Measurements from ENCODE around the gene TTC34.

DNA sequence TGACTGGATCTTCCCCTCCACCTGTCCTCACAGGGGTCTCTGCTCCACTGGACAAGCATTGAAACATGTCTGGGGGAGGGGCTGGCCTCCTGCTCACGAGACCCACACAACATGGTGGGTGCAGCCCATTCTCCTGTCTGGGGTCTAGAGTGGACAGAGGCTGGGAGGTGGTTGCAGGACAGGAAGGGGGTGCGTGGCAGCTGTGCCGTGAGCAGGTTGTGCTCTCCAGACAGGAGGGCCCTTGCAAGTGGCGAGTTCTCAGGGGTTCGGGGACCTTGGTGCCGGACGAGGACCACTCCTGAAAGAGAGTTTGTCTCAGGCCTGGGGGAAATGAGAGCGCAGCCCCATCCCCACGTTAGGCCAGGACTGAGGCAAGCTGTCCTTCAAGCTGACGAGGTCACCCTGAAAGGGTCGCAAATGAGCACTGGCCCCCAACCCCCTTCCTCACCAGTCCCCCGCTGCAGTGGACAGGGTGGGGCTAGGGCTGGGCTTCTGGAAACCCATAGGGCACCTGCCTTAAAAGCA, 21.2 kb upstream of the TTC34 start:
- TF ChIP-seq CEBPB (IDR thresholded peaks at IDR 0.05; ENCODE audit: low read depth, low read length) (no peak), MXI1 (IDR thresholded peaks at IDR 0.05; ENCODE audit: borderline replicate concordance, low read depth, low read length) (no peak), CTCF (conservative IDR thresholded peaks at IDR 0.05; ENCODE audit: low read depth, low read length) (no peak), RFX5 (IDR thresholded peaks at IDR 0.05; ENCODE audit: low read depth, low read length) (no peak), RAD21 (IDR thresholded peaks at IDR 0.05; ENCODE audit: low read length) (no peak), POLR2A (IDR thresholded peaks at IDR 0.05; ENCODE audit: low read depth, low read length) (no peak), SMC3 (IDR thresholded peaks at IDR 0.05; ENCODE audit: low read depth, low read length) (no peak), MAFK (IDR thresholded peaks at IDR 0.05; ENCODE audit: low read depth, low read length) (no peak), MAZ (IDR thresholded peaks at IDR 0.05; ENCODE audit: borderline replicate concordance, low read depth, low read length) (no peak), FOS (IDR thresholded peaks at IDR 0.05; ENCODE audit: low read depth, low read length) (no peak)
- TF ChIP-seq, protein P1, sequence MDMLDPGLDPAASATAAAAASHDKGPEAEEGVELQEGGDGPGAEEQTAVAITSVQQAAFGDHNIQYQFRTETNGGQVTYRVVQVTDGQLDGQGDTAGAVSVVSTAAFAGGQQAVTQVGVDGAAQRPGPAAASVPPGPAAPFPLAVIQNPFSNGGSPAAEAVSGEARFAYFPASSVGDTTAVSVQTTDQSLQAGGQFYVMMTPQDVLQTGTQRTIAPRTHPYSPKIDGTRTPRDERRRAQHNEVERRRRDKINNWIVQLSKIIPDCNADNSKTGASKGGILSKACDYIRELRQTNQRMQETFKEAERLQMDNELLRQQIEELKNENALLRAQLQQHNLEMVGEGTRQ (IDR thresholded peaks at IDR 0.05; ENCODE audit: low read depth, low read length), result no peak
